GM12875 (cell line): ENCODE data around the gene VPS45.

Source experiments
- H3K4me3 ChIP-seq: one replicate; pipeline ENCODE4 v1.5.1; 2011; ENCODE audit warnings: low read depth, low read length, control low read depth
- TF ChIP-seq, protein P1 (sequence below): IDR thresholded peaks from 2 replicates; pipeline ENCODE4 v1.5.1; 2011; ENCODE audit warnings: low read depth, mild to moderate bottlenecking, control low read depth, inconsistent platforms, low read length, moderate library complexity, borderline replicate concordance; ENCODE audit not compliant: insufficient read depth

The VPS45 gene

DNA sequence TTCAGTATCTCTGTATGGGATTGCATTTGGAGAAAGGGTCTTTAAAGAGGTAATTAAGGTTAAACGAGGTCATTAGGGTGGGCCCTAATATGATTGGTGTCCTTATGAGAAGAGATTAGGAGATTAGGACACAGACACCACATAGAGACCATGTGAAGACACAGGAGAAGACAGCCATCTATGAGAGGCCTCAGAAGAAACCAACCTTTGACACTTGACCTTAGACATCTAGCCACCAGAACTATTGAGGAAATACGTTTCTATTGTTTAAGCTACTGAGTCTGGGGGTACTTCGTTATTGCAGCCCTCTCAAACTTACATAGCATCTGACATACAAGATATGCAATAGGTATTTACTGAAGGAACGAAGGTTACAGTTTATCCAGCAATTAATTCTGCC lies 7.3 kb upstream of the VPS45 start:
- no peak overlapping the region for H3K4me3 ChIP-seq

DNA sequence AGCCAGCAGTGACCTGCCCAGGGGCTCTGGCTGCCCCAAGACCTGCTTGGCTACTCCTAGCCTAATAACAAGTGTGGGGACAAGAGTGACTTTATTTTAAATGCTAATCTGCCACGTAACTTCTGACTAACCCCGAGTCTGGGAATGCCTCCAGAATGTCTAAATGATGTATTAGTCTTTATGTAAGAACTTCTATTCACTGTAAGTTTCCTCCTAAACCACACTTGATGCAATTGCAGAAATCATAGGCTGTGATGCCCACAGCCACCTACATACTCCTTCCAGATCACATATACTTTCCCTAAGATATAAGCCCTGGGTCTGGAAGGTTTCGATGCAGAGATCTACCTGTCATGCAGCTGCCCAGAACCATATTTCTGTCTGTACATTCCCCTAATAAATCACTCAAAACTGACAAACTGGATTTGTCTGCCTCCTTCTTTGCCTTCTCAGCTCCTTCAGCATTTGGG lies 5.9 kb upstream of the VPS45 start:
- TF ChIP-seq, protein P1, sequence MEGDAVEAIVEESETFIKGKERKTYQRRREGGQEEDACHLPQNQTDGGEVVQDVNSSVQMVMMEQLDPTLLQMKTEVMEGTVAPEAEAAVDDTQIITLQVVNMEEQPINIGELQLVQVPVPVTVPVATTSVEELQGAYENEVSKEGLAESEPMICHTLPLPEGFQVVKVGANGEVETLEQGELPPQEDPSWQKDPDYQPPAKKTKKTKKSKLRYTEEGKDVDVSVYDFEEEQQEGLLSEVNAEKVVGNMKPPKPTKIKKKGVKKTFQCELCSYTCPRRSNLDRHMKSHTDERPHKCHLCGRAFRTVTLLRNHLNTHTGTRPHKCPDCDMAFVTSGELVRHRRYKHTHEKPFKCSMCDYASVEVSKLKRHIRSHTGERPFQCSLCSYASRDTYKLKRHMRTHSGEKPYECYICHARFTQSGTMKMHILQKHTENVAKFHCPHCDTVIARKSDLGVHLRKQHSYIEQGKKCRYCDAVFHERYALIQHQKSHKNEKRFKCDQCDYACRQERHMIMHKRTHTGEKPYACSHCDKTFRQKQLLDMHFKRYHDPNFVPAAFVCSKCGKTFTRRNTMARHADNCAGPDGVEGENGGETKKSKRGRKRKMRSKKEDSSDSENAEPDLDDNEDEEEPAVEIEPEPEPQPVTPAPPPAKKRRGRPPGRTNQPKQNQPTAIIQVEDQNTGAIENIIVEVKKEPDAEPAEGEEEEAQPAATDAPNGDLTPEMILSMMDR, result no peak
- H3K4me3 ChIP-seq, result no peak overlapping the region

More for the DNA sequence above, 7.3 kb upstream of the VPS45 start:
- TF ChIP-seq, protein P1, result no peak

- H3K4me3 ChIP-seq, result no peak overlapping the region
- TF ChIP-seq, protein P1, result no peak
Measured at GRCh38 chr1:150062113-150062512, 5.5 kb upstream of the VPS45 start.

GRCh38 chr1:150065184-150065871 lies 2.2 kb upstream of the VPS45 start:
- H3K4me3 ChIP-seq, result no peak overlapping the region
- TF ChIP-seq, protein P1, result no peak

DNA sequence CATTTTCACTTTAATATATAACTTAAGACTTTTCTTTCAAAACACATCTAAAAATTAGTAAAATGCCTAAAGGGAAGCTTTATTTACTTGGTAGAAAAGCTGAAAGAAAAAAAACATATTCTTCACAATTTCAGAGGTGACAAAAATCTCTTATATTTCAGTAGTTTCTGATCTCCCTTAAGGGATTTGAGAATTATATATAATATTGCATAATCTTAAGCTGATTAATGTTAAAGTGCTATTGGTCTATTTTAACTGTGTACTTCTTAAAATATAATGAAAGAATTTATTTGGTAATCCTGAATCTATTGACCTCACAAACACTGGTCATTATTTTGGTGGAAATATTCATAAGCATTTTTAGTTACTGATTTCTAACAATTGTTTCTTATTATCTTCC lies 1.2 kb upstream of the VPS45 start:
- TF ChIP-seq, protein P1, result no peak
- peak overlapping the region; percentile 74 for H3K4me3 ChIP-seq

GRCh38 chr1:150066838-150067183 lies 765 bp upstream of the VPS45 start:
- TF ChIP-seq, protein P1, result no peak
- H3K4me3 ChIP-seq, result peak overlapping the region; percentile 74

DNA sequence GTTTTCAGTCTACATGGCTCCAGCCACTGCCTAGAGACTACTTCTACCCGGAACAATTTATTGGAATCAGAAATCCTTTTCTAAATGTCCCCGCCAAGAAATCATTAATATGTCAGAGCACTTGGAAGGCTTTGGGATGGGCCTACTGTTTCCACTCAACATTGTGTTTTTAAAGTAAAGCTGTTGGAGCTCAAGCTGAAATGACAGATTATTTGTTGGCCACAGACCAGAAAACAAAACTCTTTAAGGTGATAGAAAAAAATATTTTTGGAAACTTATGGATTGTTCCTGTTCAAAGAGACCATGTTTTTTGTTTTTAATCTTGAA lies 496 bp downstream of the VPS45 start:
- TF ChIP-seq, protein P1, result no peak
- H3K4me3 ChIP-seq, result peak overlapping the region; percentile 74
